Osteoblast (primary cell): ENCODE results near the gene STAB1. TPM values are rescaled to one million over a fixed set of nuclear protein-coding genes. Genes with fewer than 3 reads are reported as not detected.

Source experiments
- DNase-seq: peaks from one replicate; pipeline ENCODE4 v3.0.0; 2011; ENCODE audit warnings: low spot score, mixed read lengths; ENCODE audit not compliant: insufficient read length; ENCODE audit errors: missing footprints
- H2AFZ ChIP-seq: 2 replicates; pipeline ENCODE4 v1.6.0; 2011; ENCODE audit warnings: mild to moderate bottlenecking, low read length
- H3K27ac ChIP-seq: 2 replicates; pipeline ENCODE4 v1.5.1; 2011; ENCODE audit warnings: mild to moderate bottlenecking, low read depth, low read length, moderate library complexity
- H3K27me3 ChIP-seq: 2 replicates; pipeline ENCODE4 v1.6.0; 2012; ENCODE audit warnings: mild to moderate bottlenecking, control low read depth, inconsistent platforms, low read length, moderate library complexity; ENCODE audit not compliant: insufficient read depth
- H3K36me3 ChIP-seq: 2 replicates; pipeline ENCODE4 v1.5.1; 2011; ENCODE audit warnings: mild to moderate bottlenecking, low read length, control low read depth, moderate library complexity; ENCODE audit not compliant: insufficient read depth
- H3K4me1 ChIP-seq: 2 replicates; pipeline ENCODE4 v1.5.1; 2011; ENCODE audit warnings: mild to moderate bottlenecking, low read length, control low read depth, moderate library complexity; ENCODE audit not compliant: insufficient read depth
- H3K4me2 ChIP-seq: 2 replicates; pipeline ENCODE4 v1.6.0; 2011; ENCODE audit warnings: mild to moderate bottlenecking, low read length; ENCODE audit not compliant: insufficient read depth
- H3K4me3 ChIP-seq: fragments of 200-600 bp; sonication (generic); 3 replicates; pipeline ENCODE4 v1.5.1; 2012; ENCODE audit warnings: mild to moderate bottlenecking, low read length, inconsistent platforms; ENCODE audit not compliant: insufficient read depth
- H3K79me2 ChIP-seq: 2 replicates; pipeline ENCODE4 v1.6.0; 2012; ENCODE audit warnings: mild to moderate bottlenecking, low read length, control low read depth, inconsistent platforms; ENCODE audit not compliant: insufficient read depth
- H3K9me3 ChIP-seq: 2 replicates; pipeline ENCODE4 v1.5.1; 2011; ENCODE audit warnings: low read depth, low read length, control low read depth
- H4K20me1 ChIP-seq: 2 replicates; pipeline ENCODE4 v1.6.0; 2012; ENCODE audit warnings: mild to moderate bottlenecking, low read length, control low read depth; ENCODE audit not compliant: insufficient read depth
- small RNA-seq: library from RNA; depleted of rRNA; stranded (forward); fragments of <200 nt; gene quantifications from one replicate; pipeline ENCODE3, GENCODE V24; 2012
- total RNA-seq: library from RNA; depleted of rRNA; stranded (reverse); fragments of >200 nt; gene quantifications from 2 replicates; pipeline ENCODE4 v1.2.3, GENCODE V29; 2012
- TF ChIP-seq, protein P1 (sequence below): IDR thresholded peaks from 2 replicates; pipeline ENCODE4 v1.5.1; 2011; ENCODE audit warnings: mild to moderate bottlenecking, low read depth, low read length, moderate library complexity; ENCODE audit errors: extremely low read depth

The STAB1 gene
- total RNA-seq, 1 donor: 1.1 TPM

DNA sequence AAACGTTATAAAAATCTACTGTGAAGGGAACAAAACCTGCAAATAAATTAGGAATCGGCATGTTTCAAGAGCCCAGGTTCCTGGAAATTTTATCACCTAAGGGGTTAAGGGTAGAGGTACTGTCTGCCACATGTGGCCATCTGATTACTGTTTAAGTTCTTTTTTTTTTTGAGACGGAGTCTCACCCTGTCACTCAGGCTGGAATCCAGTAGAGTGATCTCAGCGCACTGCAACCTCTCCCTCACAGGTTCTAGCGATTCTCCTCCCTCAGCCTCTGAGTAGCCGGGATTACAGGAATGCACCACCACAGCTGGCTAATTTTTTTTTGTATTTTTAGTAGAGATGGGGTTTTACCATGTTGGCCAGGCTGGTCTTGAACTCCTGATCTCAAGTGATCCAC is 77.1 kb downstream of the STAB1 start:
- H3K79me2 ChIP-seq: no peaks in the 10 kb centered on the region
- no peaks in the 10 kb centered on the region for H3K9me3 ChIP-seq
- no peaks in the 10 kb centered on the region for H4K20me1 ChIP-seq
- H3K4me1 ChIP-seq: peaks cover 10% of the 10 kb centered on the region
- no peak overlapping the region for H3K4me2 ChIP-seq
- H3K27me3 ChIP-seq: no peaks in the 10 kb centered on the region
- H3K27ac ChIP-seq: no peak overlapping the region
- H2AFZ ChIP-seq: no peak overlapping the region
- no peak for DNase-seq
- peaks cover 22% of the 10 kb centered on the region for H3K36me3 ChIP-seq
- H3K4me3 ChIP-seq: no peak overlapping the region
- TF ChIP-seq, protein P1, sequence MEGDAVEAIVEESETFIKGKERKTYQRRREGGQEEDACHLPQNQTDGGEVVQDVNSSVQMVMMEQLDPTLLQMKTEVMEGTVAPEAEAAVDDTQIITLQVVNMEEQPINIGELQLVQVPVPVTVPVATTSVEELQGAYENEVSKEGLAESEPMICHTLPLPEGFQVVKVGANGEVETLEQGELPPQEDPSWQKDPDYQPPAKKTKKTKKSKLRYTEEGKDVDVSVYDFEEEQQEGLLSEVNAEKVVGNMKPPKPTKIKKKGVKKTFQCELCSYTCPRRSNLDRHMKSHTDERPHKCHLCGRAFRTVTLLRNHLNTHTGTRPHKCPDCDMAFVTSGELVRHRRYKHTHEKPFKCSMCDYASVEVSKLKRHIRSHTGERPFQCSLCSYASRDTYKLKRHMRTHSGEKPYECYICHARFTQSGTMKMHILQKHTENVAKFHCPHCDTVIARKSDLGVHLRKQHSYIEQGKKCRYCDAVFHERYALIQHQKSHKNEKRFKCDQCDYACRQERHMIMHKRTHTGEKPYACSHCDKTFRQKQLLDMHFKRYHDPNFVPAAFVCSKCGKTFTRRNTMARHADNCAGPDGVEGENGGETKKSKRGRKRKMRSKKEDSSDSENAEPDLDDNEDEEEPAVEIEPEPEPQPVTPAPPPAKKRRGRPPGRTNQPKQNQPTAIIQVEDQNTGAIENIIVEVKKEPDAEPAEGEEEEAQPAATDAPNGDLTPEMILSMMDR: no peak

Small RNA genes lying within 50 kb of the gene (small RNA-seq; reads per million reads assigned to genes)
- gene RNU6-856P: not detected
- gene RNU6ATAC16P: not detected

Other genes with a start within 250 kb of the STAB1 start
- gene PPM1M, start 249.6 kb upstream of the STAB1 start, total RNA-seq: 23.9 and 28.2 TPM in 2 replicates
- 54.2 and 58.3 TPM in 2 replicates for gene WDR82, start 216.7 kb upstream of the STAB1 start, total RNA-seq
- 13.8 and 15.0 TPM in 2 replicates for gene GLYCTK, start 207.5 kb upstream of the STAB1 start, total RNA-seq
- gene DNAH1, start 179.0 kb upstream of the STAB1 start, total RNA-seq: 8.0 and 8.7 TPM in 2 replicates
- gene BAP1, start 85.3 kb upstream of the STAB1 start, total RNA-seq: 65.4 and 72.4 TPM in 2 replicates
- 8.8 and 10.9 TPM in 2 replicates for gene PHF7, start 84.7 kb upstream of the STAB1 start, total RNA-seq
- gene SEMA3G, start 50.2 kb upstream of the STAB1 start, total RNA-seq: under 0.01 TPM in 1 of 2 replicates, not detected in the other
- 0.29 and 0.36 TPM in 2 replicates for gene TNNC1, start 41.3 kb upstream of the STAB1 start, total RNA-seq
- 72.2 and 83.2 TPM in 2 replicates for gene NISCH, start 39.7 kb upstream of the STAB1 start, total RNA-seq
- gene NT5DC2, start 38.5 kb downstream of the STAB1 start, total RNA-seq: 45.4 and 52.5 TPM in 2 replicates
- 6.5 and 8.3 TPM in 2 replicates for gene UQCC5, start 41.3 kb downstream of the STAB1 start, total RNA-seq
- gene PBRM1, start 190.6 kb downstream of the STAB1 start, total RNA-seq: 96.1 and 100 TPM in 2 replicates
- 111 and 129 TPM in 2 replicates for gene GNL3, start 190.7 kb downstream of the STAB1 start, total RNA-seq
- 98.8 and 103 TPM in 2 replicates for gene GLT8D1, start 210.5 kb downstream of the STAB1 start, total RNA-seq
- gene SPCS1, start 210.8 kb downstream of the STAB1 start, total RNA-seq: 60.1 and 67.0 TPM in 2 replicates